ENCODE data around the gene RHOG. TPM values are rescaled to one million over a fixed set of nuclear protein-coding genes. Genes with fewer than 3 reads are reported as not detected.

The RHOG gene
- total RNA-seq, 1 donor from 2014 or later, result 23.1 TPM

DNA sequence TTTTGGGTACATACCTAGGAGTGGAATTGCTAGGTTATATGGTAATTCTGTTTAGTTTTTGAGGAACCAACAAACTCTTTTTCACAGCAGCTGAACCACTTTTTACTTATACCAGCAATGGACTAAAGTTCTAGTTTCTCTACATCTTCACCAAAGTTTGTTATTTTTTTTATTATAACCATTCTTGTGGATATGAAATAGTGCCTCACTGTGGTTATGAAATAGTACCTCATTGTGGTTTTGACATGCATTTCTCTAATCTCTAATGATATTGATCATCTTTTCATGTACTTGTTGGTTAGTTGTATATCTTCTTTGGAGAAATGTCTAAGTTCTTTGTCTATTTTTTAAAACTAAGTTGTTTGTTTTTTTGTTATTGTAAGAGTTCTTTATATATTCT is 41.9 kb upstream of the RHOG start:
- Histone ChIP-seq H3K27me3 (ENCODE audit: low read depth) (peaks cover 36% of the 10 kb centered on the region), H3K4me1 (peaks cover 31% of the 10 kb centered on the region), H3K4me3 (no peak overlapping the region), H3K9me3 (replicated peaks) (no peaks in the 10 kb centered on the region), H3K27ac (replicated peaks) (no peak overlapping the region), H3K36me3 (no peaks in the 10 kb centered on the region)
- DNase-seq, result no peak
- TF ChIP-seq, protein P1, sequence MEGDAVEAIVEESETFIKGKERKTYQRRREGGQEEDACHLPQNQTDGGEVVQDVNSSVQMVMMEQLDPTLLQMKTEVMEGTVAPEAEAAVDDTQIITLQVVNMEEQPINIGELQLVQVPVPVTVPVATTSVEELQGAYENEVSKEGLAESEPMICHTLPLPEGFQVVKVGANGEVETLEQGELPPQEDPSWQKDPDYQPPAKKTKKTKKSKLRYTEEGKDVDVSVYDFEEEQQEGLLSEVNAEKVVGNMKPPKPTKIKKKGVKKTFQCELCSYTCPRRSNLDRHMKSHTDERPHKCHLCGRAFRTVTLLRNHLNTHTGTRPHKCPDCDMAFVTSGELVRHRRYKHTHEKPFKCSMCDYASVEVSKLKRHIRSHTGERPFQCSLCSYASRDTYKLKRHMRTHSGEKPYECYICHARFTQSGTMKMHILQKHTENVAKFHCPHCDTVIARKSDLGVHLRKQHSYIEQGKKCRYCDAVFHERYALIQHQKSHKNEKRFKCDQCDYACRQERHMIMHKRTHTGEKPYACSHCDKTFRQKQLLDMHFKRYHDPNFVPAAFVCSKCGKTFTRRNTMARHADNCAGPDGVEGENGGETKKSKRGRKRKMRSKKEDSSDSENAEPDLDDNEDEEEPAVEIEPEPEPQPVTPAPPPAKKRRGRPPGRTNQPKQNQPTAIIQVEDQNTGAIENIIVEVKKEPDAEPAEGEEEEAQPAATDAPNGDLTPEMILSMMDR (IDR thresholded peaks at IDR 0.05; ENCODE audit: borderline replicate concordance), result no peak
- intact Hi-C loops (cut with micrococcal nuclease), result no loop called here

DNA sequence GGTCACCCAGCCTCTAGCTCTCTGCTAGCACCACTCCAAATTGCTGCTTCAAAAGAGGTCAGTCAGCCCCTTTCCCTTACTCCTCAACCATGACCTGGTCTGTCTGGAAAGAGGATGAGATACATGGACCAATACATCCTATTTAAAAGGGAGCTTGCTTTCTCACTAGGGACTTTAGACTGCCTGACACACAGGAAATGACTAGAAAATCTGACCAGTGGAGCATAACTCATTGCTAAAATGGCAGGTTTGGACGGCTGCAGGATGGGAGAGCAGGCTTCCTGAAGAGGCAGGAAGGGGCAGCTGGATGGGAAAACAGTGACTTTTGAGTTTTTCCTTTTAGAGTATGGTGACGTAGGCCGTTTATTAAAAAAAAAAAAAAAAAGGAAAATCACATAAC is 40.0 kb upstream of the RHOG start:
- no peak for DNase-seq
- peaks cover 55% of the 10 kb centered on the region for H3K27me3 ChIP-seq (ENCODE audit: low read depth)
- peaks cover 26% of the 10 kb centered on the region for H3K4me1 ChIP-seq
- no peak overlapping the region for H3K4me3 ChIP-seq
- intact Hi-C loops (cut with micrococcal nuclease), result no loop called here
- TF ChIP-seq, protein P1 (IDR thresholded peaks at IDR 0.05; ENCODE audit: borderline replicate concordance), result no peak
- no peaks in the 10 kb centered on the region for H3K9me3 ChIP-seq (replicated peaks)
- H3K36me3 ChIP-seq, result no peaks in the 10 kb centered on the region
- peak overlapping the region; percentile 50 for H3K27ac ChIP-seq (replicated peaks)

DNA sequence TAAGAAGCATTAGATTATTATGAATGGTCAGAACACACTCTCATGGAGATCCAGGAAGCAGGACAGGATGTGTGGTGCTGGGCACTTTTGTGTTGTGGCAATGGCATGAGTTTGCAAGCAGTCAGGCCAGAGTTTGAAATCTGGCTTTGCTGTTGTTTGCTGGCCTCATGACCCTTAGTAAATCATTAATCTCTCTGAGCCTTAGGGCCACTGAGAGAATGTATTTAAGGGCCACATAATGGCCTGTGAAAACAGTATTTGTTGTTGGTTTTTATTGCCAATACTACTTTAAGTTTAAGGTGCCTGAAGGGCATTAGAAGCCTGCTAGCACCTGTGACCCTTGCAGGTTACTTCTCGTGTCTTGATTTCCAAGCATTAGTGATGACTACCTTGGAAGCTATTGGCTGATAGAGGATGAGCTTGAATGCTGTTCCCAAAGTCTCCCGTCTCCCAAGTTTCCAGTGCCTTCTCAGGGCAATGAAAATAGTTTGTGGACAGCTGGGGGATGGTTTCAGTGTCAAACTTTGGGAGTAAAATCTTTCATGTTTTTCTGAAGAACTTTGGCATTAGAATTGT is 39.3 kb upstream of the RHOG start:
- H3K36me3 ChIP-seq, result no peaks in the 10 kb centered on the region
- DNase-seq, result no peak
- H3K27me3 ChIP-seq (ENCODE audit: low read depth), result peaks cover 62% of the 10 kb centered on the region
- H3K4me1 ChIP-seq, result peaks cover 24% of the 10 kb centered on the region
- no peak overlapping the region for H3K4me3 ChIP-seq
- intact Hi-C loops (cut with micrococcal nuclease), result no loop called here
- TF ChIP-seq, protein P1 (IDR thresholded peaks at IDR 0.05; ENCODE audit: borderline replicate concordance), result no peak
- no peaks in the 10 kb centered on the region for H3K9me3 ChIP-seq (replicated peaks)
- peak overlapping the region; percentile 50 for H3K27ac ChIP-seq (replicated peaks)

DNA sequence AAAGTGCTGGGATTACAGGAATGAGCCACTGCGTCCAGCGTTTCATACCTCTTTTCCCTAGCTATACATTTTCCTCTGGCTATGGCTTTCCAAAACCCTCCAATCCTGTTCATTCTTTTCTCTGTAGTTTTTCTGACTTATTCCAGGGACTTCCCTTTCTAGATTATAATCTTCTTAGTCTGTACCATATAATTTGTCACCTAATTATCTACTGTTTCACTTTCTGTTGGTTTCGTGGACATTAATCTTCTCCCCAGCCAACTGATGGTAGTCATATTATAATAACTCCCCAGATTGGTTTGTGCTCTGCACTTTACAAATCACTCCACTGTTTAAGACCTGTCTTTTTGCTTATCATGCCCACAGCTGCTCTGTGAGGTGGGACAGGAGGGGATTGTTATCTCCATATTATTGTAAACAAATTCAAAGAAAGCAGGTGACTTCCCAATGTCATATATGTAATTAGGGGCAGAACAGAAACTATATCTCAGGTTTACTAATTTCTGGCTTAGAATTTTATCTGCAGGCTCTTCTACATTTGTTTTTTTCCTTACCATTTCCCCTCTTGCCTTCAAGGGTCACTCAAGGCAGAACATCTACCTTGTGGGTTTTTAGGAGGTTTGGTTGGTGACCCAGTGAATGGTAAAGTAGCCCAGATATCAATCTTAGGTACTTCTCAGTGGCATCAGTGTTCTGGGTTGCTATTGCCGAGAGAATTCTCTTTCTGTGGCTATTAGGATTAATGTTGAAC is 38.6 kb upstream of the RHOG start:
- H3K9me3 ChIP-seq (replicated peaks), result no peaks in the 10 kb centered on the region
- TF ChIP-seq, protein P1 (IDR thresholded peaks at IDR 0.05; ENCODE audit: borderline replicate concordance), result no peak
- no peaks in the 10 kb centered on the region for H3K36me3 ChIP-seq
- intact Hi-C loops (cut with micrococcal nuclease), result no loop called here
- H3K27ac ChIP-seq (replicated peaks), result peak overlapping the region; percentile 50
- no peak overlapping the region for H3K4me3 ChIP-seq
- H3K4me1 ChIP-seq, result peaks cover 24% of the 10 kb centered on the region
- no peak for DNase-seq
- H3K27me3 ChIP-seq (ENCODE audit: low read depth), result peaks cover 65% of the 10 kb centered on the region

DNA sequence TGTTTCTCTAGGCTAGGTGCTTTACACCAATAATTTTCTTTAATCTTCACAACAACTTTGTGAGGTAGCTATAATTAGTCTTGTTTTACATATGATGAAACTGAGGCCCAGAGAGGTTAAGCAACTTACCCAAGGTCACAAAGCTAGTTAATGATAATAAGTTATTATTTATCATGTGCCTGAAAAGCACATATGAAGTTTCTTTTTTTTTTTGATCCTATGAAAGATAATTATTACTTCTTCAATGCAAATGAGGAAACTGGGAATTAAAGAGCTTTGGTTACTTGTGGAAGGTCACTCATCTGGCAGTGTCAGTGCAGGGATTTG is 37.5 kb upstream of the RHOG start:
- intact Hi-C loops (cut with micrococcal nuclease), result no loop called here
- Histone ChIP-seq H3K9me3 (replicated peaks) (no peaks in the 10 kb centered on the region), H3K27me3 (ENCODE audit: low read depth) (peaks cover 66% of the 10 kb centered on the region), H3K4me3 (no peak overlapping the region), H3K36me3 (no peaks in the 10 kb centered on the region), H3K27ac (replicated peaks) (no peak overlapping the region), H3K4me1 (peaks cover 34% of the 10 kb centered on the region)
- no peak for DNase-seq
- TF ChIP-seq, protein P1 (IDR thresholded peaks at IDR 0.05; ENCODE audit: borderline replicate concordance), result no peak

All from left ventricle myocardium inferior (tissue), 1 donor.